ENCODE results near the gene PHF5A.
"Not testable (repeated sequence)": the region's sequence is repeated elsewhere in the genome, so short reads cannot be mapped to it uniquely, and the experiment has no call there.

The PHF5A gene

GRCh38 chr22:41487037-41487935 is 18.8 kb upstream of the PHF5A start:
- no peak for DNase-seq

DNA sequence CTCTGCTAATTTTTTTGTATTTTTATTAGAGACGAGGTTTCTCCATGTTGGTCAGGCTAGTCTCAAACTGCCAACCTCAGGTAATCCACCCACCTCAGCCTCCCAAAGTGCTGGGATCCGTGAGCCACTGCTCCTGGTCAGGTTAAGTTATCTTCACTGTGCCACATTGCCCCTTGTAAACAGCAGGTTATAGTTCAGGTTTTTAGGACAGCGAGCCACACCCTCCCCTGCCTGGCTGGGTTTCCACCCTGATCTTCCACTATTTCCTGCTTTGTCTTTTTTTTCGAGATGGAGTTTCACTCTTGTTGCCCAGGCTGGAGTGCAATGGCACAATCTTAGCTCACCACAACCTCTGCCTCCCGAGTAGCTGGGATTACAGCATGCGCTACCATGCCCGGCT is 16.5 kb upstream of the PHF5A start:
- no peak for DNase-seq

- no peak for DNase-seq
Measured at GRCh38 chr22:41482319-41482935, 13.9 kb upstream of the PHF5A start.

GRCh38 chr22:41481925-41482318 is 13.4 kb upstream of the PHF5A start:
- DNase-seq: no peak

DNA sequence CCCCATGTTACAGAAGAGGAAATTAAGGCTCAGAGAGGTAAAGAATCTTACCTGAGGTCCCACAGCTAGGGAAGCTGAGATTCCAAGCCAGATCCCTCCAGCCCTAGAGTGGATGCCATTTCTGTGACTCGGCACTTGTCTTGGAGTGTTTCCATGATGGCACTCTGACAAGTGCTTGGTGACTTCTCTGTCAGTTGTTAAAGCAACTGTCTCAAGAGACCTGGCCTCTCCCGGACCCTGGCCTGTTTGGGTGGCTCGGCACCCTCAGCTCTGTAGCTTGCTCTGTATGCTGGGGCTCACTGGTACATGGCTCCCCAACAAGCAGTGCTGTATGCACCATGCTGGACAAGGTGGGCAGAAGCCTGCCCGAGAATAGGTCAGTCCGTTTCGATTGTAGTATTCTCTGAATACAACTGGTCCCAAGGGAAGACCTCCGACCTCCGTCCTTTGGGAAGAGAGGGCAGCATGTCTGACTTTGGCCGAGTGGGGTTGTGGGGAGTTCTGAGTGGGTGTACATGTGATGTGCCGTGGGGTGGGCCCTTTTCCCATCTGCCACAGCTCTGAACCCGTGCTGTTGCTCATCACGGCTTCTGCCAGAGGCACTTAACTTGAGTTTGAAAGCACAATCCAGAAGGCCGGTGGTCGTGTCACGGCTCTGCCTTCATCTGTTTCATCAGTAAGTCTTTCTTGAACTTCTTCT is 12.8 kb upstream of the PHF5A start:
- no peak for DNase-seq

GRCh38 chr22:41480397-41480735 is 11.9 kb upstream of the PHF5A start:
- DNase-seq: no peak

DNA sequence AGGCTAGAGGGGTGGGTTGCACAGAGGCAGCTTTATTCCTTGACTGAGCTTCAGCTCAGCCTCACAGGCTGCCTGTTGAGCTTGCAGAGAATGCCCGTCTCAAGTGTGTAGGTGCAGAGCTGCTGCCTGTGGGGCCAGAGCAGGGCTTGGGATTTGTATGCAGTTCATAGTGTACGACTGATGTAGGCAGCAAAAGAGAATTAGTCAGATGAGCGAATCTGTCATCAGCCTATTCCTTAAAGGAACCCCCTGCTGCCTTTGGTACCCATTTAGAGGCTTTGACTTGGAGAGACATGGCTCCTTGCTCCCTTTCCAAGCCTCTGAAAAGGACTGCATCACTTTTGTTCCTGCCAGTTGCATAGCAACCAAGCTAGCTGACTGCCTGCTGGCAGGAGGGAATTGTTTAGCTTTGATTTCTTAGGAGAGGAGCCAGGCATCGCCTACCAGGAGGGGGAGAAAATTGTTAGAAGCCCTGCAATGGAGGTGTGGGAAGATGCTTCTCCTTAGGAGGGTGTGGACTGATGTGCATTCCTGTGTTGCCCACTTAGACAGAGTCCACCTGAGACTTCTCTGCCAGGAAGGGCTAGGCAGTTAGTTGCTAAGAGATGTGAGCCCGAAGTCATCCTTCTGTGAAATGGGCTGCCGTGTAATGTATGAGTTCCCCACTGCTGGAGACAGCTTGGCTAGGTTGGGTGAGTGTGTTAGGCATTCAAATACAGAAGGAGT is 11.3 kb upstream of the PHF5A start:
- no peak for DNase-seq

DNA sequence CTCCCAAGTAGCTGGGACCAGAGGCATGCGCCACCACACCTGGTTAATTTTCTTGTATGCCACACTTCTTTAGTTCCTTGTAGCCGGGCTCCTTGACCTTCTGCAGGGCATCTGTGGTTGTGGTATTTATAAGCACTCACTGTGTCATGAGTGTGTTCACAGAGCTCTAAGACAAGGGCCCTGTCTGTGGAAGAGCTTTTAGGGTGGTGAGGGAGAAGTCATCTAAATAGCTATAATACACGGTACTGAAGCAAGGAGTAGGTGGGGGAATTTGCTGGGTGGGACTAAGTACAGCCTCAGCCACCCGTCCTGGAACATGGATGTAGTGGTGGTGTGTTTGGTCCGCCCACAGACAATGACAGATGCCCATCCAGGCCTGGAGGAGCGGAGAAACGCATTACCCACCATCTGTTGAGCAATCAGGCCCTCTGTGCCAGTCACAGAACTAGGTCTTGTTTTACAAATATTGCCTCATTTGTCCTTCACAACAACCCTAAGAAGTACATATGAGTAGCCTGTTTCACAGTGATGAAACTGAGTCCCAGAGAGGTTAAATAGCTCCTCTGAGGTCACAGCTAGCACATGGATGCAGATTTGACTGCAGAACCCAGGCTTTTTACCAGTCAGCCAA is 10.5 kb upstream of the PHF5A start:
- no peak for DNase-seq

DNA sequence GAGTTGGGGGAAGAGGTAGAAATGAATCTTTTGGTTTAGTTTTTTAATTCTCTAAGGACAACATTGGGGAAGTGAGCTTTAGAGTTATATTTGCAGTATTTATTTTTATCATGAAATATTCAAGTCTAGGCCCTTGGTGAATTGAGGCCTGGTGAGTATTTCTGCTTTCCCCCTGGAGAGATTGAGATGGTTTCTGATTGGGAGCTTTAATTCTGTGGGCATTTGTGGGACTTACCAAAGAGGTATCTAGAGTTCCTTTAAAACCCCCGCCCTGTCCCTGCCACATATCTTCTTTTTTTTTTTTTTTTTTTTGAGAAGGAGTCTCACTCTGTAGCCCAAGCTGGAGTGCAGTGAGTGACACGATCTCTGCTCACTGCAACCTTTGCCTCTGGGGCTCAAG is 10.0 kb upstream of the PHF5A start:
- no peak for DNase-seq

DNA sequence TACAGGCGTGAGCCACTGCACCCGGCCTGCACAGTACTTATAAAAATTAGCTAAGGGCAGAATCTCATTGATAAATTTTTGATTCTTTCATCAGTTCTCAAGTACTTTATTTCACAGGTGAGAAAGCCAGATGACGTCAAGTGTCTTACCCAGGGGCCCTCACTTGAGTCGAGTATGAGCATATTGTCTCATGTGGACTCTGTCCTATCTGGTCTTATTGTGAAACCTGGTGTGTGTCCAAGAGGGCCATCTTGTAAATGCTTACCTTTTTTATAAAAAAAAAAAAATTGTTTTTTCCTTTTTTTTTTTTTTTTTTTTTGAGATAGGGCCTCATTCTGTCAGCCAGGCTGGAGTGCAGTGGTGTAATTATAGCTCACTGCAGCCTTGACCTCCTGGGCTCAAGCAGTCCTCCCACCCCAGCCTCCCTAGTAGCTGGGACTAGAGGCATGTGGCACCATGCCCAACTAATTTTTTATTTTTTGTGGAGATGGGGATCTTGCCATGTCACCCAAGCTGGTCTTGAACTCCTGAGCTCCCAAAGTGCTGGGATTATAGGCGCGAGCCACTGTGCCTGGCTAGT is 6.5 kb upstream of the PHF5A start:
- no peak for DNase-seq

DNA sequence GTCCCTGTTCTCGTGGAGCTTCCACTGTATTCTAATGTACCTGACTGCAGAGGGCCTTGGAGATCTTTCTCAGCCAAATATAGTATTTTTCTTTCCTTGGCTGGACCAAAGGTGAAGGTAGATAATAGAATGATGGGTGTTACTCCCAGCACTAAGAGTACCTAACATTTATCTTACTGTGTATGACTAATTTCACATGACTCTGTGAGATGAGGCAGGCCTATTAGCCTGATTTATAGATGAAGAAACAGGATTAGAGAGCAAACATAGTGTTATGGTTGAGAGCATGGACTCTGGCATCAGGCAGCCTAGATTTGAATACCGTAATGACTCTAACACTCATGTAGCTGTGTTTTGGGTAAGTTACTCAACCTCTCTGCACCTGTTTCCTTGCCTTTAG is 3.1 kb upstream of the PHF5A start:
- DNase-seq: no peak

GRCh38 chr22:41470886-41471285 is 2.4 kb upstream of the PHF5A start:
- no peak for DNase-seq

DNA sequence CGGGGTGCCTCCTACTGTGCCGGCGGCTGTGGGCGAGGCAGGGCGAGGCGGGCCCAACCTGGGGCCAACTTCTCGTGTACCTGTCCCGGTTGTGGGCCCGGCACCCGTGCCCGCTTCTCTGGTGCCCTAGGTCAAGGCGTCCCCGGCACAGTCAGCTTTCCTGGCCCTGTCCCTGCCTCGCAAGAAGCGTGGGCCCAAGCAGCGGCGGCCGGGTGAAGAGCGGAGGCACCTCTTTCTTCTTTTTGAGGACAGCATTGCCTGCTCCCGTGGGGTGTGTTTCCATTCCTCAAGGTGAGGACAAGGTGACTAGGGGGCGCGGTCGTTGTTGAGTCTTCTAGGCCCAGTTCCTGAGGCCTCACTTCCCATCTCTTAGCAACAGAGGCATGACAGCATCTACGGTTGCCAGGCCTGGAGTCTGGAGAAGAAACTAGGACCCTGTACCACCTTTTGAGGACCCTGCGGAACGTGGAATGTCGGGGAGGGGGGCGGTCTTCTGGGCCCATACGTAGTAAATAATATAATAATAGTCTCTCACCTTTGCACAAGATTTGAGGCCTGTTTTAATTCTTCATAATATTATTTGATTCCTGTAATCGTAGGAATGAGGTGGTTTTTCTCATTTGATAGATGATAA is 843 bp upstream of the PHF5A start:
- no peak for DNase-seq

DNA sequence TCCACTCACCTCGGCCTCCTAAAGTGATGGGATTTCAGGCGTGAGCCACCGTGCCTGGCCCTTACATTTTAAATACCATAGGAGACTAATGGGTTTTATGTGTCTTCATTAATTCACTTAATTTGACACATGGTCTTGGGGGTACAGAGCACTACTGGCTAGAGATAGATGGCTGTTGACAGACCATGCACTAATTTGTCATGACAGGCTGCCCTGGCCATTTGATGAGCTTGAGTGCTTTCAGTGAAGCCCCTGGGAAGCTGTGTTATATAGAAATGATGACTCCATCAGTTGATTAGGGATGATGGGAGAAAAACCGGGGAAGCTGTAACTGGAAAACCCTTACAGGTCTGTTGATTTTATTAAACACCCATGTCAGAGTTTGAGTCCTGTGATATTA is 6.6 kb downstream of the PHF5A start:
- DNase-seq: no peak

- not testable (repeated sequence) for DNase-seq
Measured at GRCh38 chr22:41460071-41460470, 8.4 kb downstream of the PHF5A start.

- no peak for DNase-seq
Measured at GRCh38 chr22:41459431-41459830, 9.1 kb downstream of the PHF5A start.

DNA sequence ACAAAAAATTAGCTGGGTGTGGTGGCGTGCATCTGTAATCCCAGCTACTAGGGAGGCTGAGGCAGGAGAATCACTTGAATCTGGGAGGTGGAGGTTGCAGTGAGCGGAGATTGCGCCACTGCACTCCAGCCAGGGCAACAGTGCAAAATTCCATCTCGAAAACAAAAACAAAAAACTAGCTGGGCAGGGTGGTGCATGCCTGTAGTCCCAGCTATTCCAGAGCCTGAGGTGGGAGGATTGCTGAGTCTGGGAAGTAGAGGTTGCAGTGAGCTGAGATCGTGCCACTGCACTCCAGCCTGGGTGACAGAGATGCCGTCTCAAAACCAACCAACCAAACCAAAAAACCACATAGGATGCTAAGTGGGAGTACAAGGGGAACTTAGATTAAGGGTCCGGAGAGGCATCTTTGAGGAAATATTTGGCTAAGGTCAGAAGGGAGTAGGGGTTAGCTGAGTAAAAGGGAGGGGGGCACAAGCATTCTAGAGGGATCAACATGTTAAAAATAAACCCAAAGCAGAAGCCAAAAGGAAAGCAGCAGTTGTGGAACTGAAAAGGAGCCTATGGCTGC is 10.2 kb downstream of the PHF5A start:
- no peak for DNase-seq

DNA sequence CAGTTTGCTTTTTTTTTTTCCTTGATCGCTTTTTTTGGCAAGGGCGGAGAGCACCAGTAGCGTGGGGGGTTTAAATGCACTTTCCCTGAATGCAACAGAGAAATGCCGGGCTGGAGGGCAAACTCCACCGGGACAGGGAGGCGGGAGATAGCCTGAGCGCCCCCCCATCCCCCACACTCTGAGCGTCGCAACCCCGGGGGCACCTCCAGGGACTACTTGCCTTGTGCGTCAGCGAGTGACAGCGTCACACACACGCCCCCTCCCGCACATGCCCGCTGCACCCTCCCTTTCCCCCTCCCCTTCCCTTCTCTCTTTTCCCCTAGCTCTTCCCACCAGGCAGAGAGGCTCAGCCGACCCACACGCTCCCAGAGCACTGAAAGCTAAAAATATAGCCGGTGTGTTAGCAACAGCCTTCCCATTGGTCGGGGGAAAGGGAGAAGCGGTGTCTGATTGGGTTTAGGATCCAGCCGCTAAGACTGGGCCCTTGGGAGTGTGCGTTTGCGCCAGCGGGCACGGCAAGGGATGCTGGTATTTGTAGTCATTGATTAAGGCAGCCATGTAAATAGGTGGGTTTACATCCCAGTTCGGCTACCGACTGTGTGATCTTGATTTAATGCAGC is 20.2 kb downstream of the PHF5A start:
- peak; percentile 83 for DNase-seq

GRCh38 chr22:41447435-41448188 is 20.9 kb downstream of the PHF5A start:
- peak; percentile 66 for DNase-seq

Measured in activated T-cell treated with anti-CD3 and anti-CD28 coated beads, Interleukin-2, amount 50 U/mL, for 1 hour (primary cell).